Measurements from ENCODE around the gene COL3A1.

The COL3A1 gene

DNA sequence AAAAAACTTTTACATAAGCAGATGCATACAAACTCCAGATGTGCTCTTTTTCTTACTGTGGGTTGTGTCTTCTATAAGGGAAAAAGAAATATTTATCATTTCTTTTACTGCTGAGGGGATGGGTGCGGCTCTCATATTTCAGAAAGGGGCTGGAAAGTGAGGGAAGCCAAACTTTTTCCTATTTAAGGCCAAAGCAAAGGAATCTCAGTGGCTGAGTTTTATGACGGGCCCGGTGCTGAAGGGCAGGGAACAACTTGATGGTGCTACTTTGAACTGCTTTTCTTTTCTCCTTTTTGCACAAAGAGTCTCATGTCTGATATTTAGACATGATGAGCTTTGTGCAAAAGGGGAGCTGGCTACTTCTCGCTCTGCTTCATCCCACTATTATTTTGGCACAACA, at the start of gene COL3A1:
COL3A1 (plus strand) TSS at position 210 of the 400 bp plus-strand sequence; CDS start at position 327, 117 bp downstream.
- DNase-seq: no peak

DNA sequence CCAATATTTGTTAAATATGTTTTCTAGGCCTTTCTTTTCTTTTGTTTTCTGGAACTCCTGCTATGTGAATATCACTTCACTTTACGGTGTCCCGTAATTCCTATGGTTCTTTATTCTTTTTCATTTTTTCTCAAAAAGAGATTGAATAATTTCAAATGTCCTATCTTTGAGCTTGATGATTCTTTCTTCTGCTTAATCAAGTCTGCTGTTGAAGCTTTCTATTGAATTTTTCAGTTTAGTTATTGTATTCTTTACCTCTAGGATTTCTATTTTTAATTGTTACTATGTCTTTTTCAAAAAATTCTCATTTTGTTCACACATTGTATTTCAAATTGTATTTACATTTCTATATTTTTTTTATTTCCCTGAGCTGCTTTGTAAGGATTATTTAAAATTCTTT, 45.5 kb upstream of the COL3A1 start:
- DNase-seq: no peak

DNA sequence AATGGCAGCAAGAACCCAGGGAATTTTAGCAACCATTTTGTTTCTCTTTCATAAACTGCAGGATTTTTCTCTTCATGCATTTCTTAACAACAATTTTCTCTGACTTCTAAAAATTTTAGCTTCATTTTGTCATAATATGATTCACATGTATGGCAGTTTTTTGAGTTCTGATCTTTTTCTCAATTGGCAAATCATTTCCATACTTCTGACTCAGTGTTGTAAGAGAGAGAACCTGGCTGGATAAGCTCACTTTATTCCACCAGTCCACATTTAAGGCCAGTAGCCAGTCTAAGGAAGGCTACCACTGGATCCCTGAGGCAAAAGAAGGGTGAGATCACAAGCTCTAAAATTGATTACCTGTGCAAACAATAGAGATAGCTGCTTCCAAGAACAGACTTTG, 42.8 kb upstream of the COL3A1 start:
- DNase-seq: no peak

DNA sequence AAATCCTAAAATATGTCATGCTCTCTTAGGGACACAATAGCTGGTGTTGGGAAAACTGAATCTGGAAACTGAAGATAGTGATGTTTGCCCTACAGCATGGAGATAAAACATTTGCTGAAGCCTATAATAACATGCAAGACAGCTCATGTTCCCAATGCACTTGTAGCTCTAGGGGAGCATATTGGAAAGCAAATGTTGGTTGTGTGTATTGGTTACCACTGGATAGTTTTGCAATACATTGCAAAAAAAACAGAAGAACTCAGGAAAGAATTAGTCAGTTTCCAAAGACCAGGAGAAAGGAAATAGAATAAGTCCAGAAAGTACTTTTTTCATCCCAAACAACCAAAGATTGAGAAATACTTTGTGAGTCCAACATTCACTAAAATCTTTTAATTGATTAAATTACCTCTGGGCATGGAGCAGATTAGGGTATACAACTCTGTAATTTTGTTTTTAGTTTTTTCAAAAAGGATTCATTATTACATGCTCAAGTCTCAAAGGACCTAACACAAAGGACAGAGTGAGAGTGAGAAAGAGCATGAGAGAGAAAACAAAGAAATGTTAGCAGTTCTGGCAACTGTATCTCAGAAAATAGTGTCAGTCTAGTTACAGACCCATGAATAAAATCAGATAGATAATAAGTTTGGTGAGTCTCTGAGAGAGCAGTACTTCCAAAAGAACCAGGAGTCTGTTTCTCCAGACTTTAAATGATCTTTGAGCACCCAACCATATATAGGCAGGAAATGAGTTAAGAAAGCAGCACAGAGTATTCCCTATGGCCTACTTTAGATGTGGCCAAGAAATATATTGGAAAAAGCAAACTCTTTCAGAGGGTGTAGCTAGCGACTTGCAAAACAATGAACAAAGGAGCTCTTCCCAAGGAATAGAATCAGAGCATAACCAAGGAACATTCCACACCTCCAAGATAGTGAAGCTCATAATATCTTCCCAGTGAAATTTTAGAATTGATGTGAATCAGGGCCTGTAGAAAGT, 36.6 kb upstream of the COL3A1 start:
- DNase-seq: no peak

DNA sequence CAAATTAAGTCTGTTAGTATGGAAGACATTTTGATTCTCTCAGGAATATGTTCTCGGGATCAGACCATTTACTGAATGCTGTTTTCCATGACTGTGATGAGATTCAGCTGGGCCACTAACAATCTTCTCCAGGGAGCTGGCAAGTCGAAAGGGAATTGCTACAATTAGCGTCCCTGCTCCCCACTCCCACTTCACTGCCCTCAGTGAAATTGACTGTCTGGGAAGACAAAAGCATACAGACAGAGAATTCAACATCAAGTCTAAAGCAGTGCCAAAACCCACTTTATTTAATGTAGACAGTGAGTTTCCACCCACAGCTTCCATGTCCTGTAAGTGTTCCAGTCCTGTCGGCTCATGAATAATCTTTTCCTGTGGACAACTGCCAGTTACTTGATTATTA, 34.0 kb upstream of the COL3A1 start:
- no peak for DNase-seq

DNA sequence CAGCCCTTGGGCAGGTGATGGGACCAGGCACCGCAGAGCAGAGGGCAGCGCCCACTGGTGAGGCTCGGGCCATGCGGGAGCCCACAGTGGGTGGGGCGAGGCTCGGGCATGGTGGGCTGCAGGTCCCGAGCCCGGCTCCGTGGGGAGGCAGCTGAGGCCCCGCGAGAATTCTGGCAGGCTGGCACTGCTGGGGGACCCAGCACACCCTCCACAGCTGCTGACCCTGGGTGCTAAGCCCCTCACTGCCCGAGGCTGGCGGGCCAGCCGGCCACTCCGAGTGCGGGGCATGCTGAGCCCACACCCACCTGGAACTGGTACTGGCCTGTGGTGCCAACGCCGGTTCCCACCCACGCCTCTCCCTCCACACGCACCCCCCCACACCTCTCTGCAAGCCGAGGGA, 29.7 kb upstream of the COL3A1 start:
- DNase-seq: no peak

DNA sequence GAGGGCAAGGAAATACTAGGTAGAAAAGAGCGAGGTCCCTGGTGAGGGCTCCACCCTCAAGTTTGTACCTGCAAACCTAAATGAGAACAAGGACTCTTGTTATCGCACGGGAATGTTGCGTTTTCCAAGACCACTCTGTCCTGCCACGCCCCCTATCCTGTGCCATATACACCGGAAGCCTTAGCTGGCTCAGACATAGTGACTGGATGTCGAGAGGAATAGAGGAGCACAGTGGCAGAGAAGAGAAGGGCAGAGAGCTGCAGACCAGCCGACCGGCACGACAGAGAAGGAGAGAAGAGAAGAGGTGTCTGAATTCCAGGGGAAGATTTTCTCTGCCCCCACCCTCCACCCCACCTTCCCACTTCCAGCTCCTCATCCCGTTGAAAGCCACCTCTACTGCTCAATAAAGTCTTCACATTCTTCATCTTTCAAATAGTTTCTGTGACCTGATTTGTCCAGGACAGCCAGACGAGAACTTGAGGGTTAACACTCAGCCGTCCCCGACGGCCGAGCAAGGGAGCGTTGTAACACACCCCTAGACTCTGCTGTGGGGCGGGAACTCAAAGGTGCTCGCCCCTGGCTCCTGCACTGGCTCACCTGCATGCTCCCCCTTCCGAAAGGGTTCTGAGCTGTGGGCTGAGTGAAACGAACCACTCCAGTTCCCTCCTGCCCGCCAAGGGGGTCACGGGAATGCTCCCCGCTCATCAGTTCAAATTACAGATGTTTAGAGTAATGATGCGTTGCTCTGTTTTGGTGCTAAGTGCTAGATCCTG, 24.9 kb upstream of the COL3A1 start:
- no peak for DNase-seq

DNA sequence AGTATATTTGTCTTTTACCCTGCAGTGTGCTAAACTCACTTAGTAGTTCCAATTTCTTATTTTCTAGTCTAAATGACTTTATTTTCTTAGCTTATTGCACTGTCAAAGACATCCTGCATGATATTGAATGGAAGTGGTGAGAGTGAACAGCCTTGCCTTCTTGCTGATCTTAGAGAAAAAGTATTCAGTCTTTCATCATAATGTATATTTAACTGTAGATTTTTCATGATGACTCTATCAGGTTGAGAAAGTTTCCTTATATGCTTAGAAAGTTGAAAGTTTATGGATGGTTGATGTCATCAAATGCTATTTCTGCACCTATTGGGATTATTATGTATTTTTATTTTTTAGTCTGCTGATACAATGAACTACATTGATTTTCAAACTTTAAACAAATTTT, 21.3 kb upstream of the COL3A1 start:
- no peak for DNase-seq

DNA sequence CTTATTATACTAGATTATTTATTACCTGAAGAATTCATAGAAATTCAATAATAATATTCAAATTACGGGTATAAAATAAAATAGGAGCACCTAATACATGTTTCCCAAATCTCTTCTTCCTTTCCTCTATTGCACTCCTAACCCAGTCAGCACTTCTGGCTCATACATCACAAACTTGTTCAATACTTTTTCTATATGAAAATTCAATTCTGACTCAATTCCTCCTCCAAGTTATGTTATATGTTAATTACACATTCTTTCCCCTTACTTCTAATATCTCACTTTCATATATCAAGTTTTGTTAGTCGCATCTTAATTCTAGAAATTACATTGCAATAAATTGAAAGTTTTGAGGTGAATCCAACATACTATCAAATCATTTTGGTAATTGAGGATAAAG, 17.9 kb upstream of the COL3A1 start:
- no peak for DNase-seq

DNA sequence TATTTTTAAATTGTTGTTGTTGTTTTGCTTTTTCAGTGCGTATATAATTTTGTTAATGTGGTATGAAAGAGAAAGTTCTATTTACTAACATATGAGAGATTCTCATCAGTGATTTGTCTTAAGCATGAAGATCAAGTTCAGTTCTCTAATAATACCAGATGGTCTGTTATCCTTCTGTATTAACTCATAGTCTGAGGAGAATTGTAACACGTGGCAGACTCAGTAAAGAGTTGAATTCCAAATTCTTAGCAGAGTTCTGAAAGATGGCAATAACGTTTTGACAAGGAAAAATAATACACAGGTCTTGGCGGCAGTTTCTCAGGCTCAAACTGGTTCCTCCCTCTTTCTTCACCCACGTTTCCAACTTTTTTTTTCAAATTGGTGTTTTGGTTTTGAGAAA, 17.2 kb upstream of the COL3A1 start:
- no peak for DNase-seq

DNA sequence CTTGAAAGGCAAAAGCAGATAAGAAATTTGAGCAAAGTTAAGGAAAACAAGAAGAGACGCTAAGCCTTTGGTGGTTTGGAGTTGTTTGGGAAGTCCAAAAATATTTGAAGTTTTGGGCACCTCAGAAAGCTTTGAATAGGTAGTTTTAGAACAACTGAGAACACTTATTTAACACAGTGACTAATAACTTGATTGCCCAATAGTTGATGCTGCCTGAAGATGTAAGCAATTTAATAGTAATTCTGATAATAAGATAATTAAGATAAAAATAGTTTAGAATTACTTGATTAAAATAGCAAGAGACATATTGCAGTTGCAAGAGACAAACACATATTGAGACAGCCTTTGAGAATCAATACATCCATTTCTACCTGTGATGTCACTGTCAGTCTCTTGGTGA, 16.5 kb upstream of the COL3A1 start:
- no peak for DNase-seq

DNA sequence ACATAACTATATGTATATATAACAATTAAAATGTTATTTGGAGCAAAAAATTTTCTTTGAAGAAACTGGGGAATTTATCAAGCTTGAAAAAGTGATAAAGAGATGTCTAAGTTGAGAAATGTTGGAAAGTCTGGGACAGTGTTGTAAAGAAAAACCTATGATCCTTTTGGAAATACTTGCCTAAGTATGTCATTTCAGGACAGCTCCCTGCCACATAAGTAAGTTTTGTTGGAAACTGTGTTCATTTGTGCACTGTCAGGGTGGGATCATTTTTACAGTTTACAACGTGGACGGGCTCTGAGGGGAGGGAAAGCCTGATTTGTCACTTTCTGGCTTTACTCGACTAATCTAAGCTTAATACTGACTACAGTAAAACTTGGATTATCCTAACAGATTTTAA, 10.4 kb upstream of the COL3A1 start:
- DNase-seq: no peak

DNA sequence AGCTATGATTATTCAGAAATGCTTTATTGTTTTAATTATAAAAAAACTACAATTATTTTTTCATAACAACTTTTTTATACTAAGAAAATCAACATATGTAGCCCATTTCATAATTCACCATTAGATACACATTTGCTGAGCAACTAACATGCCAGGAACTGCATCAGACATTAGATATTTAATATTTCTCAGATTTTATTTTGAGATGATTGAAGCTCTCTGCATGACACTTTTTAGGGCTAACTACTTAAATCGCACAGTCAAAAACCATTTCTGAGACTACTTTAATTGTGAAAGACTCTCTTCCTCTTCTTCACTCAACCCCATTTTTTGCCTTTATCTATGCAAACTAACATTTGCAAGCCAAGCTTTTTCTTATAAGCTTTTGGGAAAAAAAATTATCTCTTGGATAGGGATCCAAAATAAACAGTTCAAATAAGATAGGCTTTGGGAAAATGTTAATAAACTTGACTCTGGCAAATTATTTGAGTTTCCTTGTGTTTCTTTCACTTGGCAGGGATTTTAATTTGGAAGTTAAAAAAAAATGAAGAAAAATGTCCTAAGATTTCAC, 9.1 kb upstream of the COL3A1 start:
- no peak for DNase-seq

DNA sequence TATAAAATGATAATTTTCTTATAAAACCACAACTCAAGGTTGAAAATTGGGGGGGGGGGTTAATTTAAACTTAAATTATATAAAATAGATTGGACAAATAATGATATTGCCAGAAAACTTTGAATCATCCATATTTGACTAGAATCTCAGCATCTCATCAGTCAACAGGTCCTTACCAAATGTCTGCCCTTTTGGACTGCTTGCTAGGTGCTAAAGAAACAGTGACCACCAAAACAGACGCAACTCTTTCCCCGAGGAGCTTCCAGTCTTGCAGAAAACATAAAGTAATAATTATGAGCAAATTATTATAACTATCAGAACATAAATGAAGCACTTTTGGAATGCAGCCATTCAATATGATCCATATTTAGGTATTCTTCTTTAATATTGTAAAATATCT, 8.6 kb upstream of the COL3A1 start:
- DNase-seq: no peak

DNA sequence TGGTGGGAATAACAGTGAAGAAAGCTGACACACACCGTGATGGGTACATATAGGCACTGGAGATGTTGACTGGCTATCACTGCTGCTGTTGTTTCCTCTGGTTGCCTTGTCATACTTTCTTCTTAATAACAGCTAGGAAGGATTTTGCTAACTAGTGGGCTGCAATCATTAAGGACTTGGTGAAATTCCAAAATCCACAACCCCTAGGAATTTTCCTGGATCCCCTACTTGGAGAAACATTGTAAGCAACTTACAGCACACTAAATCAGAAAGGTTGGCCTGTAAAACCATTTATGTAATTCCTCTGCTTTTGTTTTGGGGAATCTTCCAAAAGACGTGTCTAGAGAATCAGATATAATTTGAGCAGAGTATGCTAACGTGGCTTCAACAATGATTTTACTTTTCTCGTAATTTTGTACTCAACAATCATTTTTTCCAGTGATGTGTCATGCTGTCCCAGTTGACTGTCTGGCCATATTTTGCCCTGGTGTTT, 8.0 kb upstream of the COL3A1 start:
- DNase-seq: no peak

DNA sequence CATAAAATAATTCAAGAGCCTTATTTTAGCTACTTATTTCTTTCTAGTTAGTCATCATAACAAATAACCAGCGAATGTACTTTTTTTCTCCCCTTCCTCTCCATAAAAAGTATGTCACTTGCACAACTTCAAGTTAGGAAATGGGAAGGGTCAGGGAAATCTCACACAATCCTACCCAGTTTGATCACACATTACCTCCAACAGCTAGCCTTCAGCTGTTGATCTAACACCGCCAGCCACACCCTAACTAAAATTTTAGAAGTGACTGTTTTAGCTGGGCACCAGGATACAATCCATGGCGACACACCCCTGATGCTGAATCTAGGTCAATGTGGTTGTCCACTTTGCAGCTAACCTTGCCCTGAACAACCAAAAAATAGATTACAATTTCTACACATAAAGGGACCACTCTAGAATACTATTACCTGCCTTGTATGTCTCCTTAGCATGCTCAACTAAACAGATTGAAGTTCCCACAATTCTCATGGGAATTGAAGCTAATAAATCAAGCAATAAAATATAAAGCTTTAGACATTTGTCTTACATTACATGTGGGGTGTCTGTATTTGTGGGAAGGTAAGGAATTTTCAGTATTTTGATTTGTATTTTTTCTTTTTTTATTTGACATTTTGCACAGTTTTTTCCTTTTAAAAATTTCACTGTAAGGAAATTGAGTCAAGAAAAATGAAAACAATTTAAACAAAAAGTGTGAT, 7.3 kb upstream of the COL3A1 start:
- DNase-seq: no peak

DNA sequence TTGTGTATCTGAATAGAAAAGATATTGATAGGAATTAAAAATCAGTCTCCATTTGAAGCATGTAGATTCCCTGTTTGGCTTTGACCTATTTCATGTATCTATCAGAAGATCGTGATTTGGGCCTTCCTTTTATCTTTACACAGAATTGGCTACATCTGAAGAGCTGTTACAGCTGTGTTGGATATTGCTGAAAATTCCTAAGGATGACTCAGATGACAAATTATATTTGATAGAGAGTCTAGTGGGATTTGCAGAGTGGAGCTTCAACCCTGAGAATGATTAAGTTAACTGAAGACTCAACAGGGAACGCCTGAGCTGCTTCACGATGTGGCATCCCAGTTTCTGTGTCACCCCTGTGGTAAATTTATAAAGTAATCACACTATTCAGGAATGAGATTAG, 4.9 kb upstream of the COL3A1 start:
- no peak for DNase-seq

DNA sequence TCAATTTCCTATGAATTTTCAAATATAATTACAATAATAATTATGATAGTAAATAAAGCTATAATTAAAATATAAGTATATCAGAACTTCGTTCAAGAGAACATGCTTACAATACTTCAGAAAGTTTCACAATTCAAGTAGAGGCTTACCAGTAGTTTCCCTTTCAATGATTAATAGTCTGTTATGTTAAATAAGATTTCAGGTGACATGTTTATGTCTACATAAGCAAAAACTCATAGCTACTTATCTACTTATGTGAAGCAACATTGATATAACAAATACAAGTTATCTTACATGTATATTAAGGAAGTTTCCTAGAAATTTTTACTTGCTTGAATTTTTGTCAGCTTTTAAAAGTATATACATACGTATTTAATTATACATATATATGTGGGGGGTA, 4.5 kb upstream of the COL3A1 start:
- DNase-seq: no peak

DNA sequence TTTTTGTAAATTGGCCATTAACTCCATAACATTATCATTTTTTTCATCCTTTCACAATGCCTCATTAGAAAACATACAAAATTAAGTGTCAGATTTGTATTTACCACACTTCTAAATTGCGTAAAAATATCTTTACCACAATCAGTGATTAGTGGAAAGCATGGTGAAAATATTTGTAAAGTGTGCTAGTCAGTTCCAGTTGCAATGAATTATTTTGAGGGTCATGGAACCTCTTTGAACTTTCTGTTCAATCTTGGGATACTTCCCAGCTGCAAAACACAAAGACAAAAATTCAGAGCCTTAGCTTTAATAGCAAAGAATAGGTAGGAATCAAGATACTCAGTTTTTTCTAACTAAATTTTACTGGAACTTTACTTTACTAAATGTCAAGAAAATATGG, 4.0 kb upstream of the COL3A1 start:
- DNase-seq: no peak

DNA sequence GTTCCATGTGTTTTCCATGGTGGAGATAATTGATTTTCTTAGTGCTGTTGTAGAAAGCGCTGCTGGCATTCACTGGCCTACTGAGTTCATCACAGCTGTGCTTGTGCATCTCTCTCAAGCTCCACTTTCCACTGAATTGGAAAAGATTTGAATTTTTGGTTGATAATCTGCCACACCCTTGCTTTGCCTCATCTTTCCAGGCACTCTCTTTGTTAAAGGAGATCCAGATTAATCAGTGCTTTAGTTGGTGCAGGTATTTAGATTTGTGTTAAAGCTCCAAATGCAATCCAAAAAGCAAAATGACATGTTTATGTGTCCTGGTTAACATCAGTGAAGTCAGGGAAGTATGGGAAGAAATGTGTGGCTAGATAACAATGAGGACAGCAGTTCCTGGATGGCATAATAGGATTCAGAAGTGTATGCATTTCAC, 2.7 kb upstream of the COL3A1 start:
- no peak for DNase-seq

DNA sequence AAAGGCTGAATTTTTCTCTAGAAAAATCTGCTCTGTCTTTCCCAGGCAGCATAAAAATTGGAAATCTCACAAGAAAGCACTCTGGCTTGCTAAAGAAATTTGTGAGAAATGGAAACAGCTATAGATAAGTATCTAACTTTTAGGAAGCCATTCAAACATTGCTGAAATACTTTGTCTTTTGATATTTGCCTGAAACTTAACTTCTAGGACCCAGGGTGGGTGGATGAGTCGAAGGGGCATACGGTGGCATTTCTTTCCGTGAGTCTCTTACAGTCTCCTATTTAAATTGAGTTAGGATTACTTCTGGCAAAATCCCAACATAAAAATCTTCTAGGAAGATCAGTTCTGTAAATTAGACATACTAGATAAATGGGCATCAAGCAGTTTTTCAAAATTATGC, 532 bp upstream of the COL3A1 start:
- no peak for DNase-seq

DNA sequence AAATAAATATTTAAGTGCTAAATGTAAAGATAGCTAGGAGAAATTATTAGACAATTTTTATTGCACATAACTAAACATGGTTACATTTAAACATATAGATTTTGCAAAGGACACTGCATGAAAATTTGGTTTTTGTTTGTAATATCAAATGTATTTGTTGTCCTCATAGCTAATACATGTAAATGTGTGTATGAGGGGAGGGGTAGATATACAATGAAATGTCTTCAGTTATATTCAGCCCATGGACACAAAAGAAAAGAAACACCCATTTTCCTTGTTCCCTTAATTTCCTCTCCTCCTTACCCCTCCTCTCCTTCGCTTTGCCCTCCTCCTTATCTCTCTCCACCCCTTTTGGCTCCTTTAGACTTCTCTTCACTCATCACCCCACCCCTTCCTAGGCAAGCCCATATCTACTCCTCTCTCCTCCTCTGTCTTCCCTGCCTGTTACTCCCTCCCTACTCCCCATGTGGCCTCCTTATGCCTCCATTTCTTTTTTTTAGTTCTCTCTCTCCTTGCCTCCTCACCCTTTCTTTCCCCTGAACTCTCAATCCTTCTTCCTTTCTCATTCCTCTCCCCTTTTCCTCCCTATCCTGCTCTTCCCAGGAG, 1.4 kb downstream of the COL3A1 start:
- DNase-seq: no peak

All from NCI-H524 treated with DMSO at 0.1 percent for 48 hours (cell line).